SKM-1 (cell line): ENCODE measurements around the gene SLC9A2.
A peak's percentile ranks its signal among the peaks of the same experiment; 100 is the strongest.

Source experiments
- DNase-seq: peaks from one replicate; lab custom pipeline; 2025; ENCODE audit not compliant: unreplicated experiment; lab: John Stamatoyannopoulos, UW

SLC9A2 gene

DNA sequence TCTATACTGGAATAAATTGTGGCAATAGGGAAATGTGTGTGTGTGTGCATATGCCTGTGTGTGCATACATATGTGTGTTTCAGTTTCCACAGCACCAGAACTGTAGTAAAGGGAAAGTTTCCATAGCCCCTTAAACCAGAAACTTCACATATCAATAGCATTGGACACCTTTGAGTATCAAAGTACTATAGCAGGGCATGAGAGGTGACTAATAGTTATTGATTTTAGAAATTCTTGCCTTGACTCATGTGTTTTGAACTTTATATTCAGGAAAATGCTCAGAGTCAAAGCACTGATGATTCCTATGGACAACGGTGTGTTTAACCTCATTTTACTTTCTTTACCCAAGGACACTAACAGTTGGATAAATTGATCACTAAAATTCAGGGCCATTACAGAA, 50.0 kb downstream of the SLC9A2 start:
- no peak for DNase-seq

DNA sequence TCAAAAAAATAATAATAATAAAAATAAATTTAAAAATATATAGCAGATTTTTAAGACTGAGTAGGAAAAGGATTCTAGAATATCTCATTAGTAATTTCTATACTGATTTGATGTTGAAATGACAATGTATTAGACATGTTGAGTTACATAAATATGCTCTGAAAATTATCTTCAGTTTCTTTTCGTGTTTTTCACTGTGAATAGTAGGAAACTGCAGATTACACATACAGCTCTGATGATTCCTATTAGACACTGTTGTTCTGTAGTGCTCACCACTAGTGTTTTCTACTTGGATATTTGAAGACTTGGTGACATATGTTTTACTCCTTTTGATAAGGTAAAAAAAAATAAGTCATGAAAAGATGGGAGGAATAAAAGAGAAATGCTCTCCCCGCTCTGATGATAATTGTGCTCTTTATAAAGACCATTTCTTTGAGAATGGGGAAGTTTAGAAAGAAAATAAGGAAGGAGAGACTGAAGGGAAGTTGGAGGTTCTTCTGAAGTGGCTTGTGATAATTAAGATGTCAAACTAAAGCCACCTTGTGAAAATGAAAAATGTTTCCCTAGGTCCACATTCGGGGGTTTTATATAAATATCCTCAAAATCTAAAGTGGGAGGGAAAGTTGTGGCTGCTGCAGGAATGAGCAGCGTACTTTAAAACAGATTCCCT, 52.9 kb downstream of the SLC9A2 start:
- peak; percentile 40 for DNase-seq

DNA sequence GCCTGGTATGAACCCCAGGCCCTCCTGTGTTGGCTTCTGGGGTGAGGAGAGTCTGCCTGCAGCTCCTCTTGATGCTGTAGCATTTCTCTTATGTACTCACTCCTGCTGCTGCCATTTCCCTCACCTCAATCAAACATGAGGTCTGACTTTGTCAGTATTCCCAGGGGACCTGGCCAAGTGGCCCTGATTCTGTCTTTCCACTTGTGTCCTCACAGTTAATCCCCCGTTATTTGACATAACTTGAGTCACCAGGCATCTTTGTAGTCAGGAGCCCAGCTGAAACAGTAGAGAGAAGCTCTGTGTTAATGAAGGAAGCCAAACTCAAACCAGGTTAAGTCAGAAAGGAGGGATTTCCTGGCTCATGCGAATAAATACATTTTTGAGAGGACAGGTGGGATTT, 55.0 kb downstream of the SLC9A2 start:
- DNase-seq = no peak

DNA sequence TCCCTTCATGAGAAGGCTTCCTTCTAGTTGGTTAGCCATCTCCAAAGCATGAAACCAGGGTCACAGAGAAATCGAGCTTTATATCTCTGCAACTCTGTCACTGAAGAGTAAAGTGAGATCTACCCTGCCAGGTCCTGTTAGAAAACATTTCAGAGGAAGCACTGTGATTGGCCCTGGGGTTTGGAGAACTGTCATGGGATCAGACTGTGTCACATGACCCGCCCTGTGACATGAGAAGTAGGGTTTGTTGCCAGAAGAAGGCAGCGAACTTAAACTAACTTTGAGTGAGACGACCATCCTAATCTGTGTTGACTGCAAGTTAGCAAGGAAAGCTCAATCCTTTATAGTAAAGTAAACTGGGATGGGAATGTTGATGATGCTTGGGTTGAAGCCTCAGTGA, 55.5 kb downstream of the SLC9A2 start:
- DNase-seq = no peak

DNA sequence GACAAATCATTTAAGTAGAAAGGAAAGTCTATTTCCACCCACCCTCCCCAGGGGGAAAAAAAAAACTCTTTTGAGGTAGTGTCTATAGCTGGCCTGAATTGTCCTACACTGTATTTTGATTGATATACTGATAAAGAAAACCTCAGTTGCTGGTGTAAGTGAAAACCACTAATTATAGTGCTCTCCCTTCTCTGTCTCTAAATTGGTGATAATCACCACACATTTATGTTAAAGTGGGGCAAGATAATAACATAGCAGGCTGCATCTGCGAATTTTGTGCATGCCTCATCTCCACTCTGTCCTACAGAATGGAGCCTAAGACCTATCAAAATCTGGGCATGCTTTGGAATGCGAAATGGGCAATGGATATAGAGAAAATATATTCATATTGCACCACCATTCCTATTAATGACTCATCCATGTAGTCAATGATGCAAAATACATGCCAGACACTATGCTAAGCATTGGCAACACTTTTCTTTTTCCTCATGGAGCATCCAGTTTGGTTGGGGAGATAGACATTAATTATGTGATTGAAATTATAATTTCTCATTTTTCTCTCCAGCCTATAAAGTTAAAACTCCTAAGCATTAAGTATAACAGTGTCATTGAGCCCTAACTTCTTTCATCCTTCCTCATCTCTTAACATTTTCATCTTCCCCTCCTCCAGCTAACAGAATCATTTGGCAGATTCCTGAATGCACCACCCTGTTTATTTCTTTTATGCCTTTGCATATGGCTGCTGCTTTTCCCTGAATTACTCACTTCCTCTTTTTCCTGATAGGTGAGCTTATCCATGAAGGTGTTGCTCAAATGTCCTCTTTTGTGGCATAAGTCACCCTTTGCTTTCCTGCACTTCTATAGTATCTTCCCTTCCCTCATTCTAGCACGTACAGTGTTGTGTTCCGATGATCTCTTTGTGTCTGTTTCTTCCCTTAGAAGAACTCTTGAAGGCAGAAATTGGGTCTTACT, 58.2 kb downstream of the SLC9A2 start:
- no peak for DNase-seq

DNA sequence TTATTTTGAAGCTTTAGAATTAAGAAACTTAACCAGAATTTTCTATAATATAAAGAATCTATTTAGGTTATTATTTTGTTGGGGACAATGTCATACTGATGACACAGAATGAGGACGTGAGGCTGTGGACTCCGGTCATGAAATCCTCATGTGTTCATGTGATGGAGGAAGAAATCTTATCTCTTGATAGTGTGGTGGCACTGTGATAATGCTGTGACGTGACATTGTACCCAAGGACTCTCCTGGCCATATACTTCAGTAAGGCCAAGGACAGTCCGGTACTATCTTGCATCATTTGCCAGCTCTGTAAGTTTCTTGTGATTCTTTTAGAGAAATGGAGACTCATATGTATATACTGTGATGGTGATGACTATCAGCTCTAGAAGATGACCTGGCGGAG, 59.1 kb downstream of the SLC9A2 start:
- no peak for DNase-seq

DNA sequence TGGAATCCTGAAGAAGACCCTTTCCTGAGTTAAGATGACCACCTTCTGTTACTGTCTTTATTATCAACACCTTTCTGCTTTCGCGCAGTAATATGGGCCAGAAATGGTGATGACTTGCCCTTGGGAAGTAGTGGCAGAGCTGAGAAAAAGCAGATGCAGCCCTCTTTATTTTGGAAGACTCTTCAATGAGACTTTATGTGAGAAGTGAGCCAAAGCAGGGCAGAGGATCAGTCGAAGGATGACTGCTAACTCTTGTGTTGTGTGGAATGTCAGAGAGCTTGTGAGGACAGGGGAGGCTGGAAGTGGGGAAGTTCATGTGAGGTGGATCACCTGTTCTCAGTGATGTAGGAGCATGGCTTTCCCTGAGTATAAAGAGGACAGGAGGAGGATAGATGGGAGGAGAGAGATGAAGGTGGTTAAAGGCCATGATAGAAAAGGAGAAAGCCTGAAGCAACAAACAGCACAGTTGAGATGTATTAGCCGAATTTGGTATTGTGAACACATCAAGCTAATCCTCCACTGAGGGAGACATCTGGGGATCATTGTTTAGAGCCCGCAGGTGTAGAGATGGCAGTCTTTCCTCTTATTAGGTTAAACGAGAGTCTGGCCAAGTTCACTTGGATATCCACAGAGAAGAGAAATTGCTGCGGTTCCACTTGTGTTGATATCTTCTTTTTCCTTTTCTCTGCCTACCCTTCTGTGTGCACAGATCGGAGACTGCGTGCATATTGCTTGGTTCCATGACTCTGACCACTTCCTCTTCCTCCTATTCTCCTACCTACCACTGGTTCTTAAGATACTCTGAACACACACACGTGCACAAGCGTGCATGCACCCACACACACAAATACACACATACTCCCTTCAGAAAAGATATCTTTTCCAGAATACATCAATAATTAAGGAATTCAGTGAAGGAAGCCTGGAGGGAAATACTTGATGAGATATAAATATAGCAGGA, 67.4 kb downstream of the SLC9A2 start:
- peak; percentile 26 for DNase-seq

DNA sequence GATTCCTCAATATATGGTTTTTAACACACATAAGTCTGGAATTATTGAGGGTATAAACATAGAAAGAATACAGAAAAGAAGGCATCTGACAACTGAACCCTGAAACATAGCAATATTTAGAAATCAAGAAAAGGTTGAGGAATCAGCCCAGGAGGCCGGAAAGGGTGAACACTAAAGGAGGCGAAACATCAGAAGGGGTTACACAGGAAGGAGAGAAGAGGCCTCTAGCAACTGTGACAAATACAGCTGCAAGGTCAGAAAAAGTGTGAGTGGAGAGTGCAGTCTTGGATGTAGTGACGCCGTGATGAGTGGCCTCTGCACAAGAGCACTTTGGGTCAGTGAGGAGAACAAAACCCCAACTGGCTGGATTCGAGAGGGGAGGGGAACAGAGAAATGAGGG, 70.7 kb downstream of the SLC9A2 start:
- DNase-seq = no peak

DNA sequence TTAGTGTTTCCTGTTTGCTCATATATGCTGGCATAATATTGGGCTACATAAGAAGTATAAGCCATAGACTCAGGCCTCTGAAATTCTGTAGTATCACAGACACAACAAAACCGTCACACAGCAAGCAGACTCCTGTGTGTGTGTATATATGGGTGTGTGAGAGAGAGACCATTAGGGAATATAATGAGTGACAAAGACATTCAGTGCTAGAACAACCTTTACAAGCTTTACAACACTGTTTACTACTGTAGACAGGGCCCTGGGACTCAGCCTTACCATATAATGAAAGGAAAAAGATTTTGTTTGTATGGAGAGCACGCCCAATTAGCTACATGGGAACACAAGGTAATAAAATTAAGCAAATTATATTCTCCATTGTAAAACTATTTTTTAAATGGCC, 77.1 kb downstream of the SLC9A2 start:
- DNase-seq = no peak

DNA sequence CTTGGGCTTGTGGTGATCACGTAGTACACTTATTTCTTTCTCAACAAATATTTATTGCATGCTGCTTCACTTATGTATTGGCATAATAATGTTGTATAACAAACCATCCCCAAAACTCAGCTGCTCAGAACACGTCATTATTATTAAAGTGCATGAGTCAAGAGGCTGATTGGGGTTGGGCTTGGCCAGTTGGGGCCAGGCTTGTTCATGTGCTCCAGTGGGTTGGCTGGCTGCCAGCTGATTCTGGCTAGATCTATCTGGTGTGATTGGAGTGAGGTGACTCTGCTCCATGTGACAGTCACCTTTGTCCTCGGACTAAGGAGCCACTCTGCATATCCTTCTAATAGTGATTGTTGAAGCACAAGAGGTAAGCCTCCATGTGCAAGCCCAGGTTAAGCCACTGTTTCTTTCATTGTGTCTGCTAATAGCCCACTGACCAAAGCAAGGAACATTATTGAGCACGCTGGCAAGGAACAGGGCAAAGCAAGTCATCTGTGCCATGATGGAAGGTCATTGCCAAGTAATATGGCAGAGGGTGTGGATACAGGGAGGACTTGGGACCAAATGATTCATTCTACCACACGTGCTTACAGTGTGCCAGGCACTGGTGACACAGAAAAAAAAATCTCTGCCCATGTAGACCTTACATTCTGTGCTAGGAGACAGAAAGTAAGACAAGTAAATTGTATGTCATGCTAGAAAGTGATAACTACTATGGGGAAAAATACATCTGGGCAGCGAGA, 79.2 kb downstream of the SLC9A2 start:
- DNase-seq = no peak

DNA sequence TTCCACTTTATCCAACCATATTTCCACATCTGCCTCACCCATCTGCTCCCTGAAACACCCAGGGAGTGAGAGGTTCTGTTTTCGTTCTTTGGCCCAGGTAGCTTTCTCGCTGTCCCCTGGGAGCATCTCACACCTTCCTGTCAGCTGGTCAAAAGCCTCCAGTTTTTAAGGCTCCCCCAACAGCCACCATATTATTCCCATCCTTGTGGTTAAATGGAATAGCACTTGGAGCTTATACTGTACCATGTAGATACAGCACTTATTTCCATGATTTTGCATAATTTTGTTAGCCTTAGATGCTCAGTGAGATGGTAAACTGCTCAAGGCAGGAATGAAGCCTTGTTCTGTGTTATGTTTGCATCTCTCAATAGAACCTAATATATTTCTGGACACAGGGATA, 84.0 kb downstream of the SLC9A2 start:
- DNase-seq = no peak

DNA sequence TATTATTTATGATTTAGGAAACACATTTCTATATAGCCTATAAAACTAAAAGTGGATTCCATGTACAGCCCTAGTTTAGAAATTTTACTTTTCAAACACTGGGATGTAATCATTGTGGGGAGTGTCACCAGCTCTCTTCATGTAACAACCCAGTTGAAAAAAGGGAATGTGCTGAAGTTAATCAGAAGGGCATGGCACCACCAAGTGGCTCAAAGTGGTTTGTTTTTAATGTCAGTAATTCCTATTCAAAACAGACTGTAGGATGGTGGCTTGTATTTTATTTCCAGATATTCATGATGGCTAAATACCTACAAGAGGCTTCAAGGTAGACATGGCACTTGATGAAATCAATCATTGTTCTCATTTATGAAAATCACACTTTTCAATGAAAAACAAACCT, 84.4 kb downstream of the SLC9A2 start:
- no peak for DNase-seq

DNA sequence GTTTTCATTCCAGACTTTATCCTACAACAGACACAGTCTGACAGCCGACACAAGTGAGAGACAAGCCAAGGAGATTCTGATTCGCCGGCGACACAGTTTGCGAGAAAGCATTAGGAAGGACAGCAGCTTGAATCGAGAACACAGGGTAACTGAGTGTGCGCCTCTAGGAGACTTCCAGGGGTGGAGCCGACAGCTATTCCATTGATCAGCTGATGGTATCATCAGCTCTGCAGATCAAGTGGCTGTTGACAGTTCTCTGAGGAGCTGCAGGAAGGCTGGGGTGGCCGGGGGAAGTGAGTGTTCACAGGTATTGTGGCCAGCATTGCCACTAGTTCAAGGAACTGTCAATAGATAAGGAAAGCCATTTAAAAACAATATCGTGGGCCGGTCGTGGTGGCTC, 85.2 kb downstream of the SLC9A2 start:
- DNase-seq = no peak

DNA sequence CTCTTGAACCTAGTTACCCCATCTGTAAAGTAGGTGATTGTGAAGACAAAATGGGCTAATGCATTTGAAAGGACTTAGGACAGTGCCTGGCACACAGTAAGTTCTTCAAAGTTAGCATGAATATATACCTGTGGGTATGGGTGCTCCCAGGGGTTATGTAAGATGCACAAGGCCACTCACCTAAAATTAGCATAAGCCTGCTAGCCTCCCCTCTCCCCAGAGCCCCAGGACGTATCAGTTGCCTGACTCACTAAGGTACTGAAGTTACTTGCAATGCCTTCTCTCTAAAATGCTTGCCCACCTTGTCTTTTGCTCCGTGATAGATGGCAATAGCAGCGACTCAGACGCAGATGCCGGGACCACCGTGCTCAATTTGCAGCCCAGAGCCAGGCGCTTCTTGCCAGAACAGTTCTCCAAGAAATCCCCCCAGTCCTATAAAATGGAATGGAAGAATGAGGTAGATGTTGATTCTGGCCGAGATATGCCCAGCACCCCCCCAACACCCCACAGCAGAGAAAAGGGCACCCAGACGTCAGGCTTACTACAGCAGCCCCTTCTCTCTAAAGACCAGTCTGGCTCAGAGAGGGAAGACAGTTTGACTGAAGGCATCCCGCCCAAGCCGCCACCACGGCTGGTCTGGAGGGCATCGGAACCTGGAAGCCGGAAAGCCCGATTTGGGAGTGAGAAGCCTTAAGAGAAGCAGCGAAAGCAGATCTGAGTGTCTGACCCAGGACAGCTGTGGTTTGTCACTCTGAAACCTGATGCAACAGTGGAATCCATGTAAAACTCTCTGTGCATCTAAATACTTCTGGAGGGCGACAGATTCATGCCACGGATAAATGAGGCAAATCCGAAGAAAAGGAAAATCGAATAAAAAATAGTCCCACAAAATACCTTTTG, 88.7 kb downstream of the SLC9A2 start:
- DNase-seq = no peak

DNA sequence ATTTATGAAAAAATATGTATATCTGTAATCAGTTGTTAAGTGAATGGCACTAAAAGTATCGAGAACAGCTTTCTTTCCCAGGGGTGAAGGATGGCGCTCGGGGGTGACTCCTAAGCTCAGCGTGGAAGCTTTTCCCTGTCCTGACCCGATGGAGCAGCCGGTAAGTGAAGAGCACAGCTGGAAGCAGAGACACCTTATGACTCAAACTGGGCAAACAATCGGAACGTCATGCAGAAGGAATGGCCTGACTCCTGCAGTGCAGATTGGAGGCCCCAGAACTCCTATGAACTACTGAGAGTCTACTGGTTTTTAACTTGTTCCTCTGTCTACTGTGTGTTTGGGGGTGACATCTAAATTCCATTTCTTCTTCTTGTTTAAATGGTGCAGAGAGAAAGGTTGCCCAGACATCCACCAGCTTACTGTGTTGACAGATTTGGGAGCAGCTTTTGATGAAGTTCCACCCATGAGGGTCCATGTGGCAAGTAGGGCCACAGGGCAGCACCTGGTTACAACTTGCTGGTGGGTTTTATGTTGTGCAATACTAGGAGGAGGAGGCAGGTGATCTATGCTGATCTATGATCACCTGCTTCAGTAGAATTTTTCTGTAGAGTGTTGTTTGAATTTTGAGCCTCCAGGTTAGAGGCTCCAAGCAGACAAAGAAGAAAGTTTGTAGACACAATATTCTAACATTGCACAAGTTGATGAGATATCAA, 89.7 kb downstream of the SLC9A2 start:
- no peak for DNase-seq

DNA sequence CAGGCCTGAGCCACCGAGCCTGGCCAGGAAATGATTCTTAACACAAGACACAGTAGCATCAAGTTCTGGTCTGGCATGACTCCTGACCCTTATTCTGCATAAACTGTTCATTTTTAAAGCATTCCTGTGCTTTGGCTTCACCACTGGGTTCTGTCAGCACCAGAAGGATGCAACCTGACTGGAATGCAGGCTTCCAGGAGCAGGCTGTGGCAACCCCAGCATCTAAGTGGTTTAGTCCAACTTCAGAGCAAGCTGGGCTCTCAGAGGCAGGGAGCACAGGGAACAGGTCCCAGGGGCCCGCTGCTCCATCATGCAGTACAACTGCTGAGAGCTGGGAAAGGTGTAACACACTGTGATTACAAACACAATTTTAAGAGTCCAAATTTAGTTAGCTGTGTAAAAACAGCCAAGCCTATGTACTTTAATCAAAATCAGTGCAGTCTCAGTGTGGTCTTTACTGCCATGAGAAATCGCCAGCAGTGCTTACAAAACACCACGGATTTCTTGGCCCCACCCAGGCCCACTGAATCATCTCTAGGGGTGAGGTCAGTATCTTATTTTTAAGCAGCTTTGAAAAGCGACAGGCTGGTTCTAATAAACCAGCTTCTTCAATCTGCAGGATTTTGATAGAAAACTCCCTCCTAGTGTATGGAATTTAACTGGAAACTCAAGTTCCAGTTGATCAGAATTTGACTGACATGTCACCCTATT, 98.1 kb downstream of the SLC9A2 start:
- DNase-seq = no peak

DNA sequence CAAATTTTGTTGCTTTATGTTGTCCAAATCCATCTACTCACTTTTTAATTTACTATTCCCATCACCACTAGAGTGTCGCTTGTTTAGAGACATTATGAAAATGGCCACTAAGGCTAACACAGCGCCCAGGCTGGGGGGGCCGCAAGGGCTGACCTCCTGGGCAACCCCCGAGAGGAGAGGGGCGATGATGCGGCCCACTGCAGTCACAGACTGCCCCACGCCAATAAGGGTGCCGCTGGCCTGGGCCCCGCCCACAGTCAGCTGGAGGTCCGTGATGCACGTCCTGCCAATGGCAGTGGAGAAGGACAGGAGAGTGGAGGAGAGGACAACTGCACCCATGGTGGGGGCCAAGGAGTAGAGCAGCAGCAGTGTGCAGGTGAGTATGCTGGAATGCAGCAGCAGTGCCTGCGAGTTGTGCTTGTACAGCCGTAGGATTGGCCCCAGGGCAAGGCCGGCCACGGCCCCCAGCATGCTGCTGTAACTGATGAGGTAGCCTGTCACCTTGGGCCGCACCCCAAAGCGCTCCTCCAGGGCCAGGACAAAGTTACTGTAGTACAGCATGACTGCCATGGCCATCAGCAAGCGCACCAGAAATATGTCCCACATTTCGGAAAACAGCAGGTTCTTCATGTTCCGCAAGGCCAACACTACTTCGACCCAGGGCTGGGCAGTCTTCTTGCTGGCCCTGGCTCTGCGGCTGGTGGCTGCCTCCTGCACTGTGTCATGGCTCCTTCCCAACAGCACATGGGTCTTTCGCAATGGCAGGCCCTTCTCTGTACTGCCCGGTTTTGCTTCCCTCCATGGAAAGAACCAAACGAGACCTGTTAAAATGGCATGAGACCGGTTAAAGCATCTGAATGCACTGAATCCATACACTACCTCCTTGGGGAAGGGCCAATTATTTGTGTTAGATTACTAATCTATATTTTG, 99.3 kb downstream of the SLC9A2 start:
- DNase-seq = no peak
